NB4 (cell line): ENCODE data around the gene MBOAT1.

Experiments
- CTCF ChIP-seq: IDR thresholded peaks from one replicate; pipeline ENCODE4 v1.5.1; 2012; ENCODE audit warnings: low read depth, low read length
- MAX ChIP-seq: IDR thresholded peaks from 2 replicates; pipeline ENCODE4 v1.6.1; 2011; ENCODE audit warnings: low read depth, low read length
- POLR2A ChIP-seq: IDR thresholded peaks from 2 replicates; pipeline ENCODE4 v1.6.1; 2011; ENCODE audit warnings: mild to moderate bottlenecking; ENCODE audit not compliant: insufficient read length; ENCODE audit errors: extremely low read depth

GRCh38 chr6:20126789-20127653 lies 85.2 kb downstream of the MBOAT1 start:
- TF ChIP-seq CTCF (peak; percentile 97), POLR2A (no peak), MAX (peak; percentile 44; the same call in 1 of the 2 replicates)
